Stimulated activated CD8-positive, alpha-beta memory T cell treated with anti-CD3 and anti-CD28 coated beads, Interleukin-12 subunit alpha, Interleukin-12 subunit beta, amount 100 ng/mL, for 24 hours (primary cell): Measurements from ENCODE around the gene IMP4.
"Not testable (repeated sequence)": the region's sequence is repeated elsewhere in the genome, so short reads cannot be mapped to it uniquely, and the experiment has no call there.

Experiments used
- DNase-seq: peaks from one replicate; pipeline ENCODE4 v3.0.0-alpha.2; 2020; ENCODE audit errors: extremely low read depth

Gene IMP4

DNA sequence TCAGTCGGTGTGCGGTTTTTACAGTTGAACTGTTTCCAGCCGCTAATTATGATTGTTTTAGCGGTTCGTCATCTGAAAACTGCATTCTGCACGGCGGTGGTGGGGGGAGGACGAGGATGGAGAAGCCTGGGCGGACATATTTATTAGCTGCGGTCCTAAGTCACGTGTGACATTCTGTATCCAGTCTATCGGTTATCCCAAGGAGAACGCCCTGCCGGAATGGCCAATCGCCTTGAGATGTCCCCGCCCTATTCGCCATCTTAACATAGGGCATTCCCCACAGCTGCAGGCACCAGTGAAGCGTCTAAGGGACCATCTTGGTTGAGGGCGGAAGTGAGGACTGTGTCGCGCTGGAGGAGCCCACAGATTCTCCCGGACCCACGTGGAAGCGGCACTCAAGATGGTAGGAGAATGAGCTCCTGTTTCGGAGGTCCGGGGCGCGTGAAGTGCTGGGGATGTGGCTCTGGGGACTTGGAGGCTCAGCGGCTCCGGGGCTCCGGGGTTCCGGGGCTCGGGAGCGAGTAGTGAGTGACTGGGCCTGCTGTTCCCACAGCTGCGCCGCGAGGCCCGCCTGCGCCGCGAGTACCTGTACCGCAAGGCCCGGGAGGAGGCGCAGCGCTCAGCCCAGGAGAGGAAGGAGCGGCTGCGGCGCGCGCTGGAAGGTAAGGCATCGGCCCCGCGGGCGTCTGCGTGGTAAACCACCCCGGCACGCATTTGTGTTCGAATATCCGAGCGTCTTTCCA is at the start of gene IMP4:
TSS of gene IMP4 (plus strand) at position 365 of the 743 bp plus-strand sequence. CDS start at position 401, 36 bp downstream.
- peak; percentile 84 for DNase-seq

GRCh38 chr2:130300258-130300969 is 42.3 kb upstream of the IMP4 start:
- DNase-seq: no peak

DNA sequence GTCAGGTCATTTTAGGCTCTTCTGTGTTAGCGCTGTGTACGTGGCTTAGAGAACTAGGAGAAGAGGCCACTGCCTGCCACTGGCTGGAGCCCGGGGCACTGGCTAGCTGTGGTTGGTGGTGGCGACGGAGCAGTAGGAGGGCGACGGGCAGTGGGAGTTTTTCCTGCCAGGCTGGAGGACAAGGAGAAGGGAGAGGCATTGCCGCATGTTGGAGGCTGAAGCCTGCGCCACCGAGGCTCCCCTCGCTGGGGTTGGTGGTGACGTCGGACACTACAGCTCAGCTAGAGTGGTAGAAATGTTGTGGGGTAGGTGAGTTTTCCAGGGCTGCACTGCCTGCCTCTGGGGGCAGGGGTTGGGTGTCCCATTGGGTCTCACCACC is 41.7 kb upstream of the IMP4 start:
- no peak for DNase-seq

DNA sequence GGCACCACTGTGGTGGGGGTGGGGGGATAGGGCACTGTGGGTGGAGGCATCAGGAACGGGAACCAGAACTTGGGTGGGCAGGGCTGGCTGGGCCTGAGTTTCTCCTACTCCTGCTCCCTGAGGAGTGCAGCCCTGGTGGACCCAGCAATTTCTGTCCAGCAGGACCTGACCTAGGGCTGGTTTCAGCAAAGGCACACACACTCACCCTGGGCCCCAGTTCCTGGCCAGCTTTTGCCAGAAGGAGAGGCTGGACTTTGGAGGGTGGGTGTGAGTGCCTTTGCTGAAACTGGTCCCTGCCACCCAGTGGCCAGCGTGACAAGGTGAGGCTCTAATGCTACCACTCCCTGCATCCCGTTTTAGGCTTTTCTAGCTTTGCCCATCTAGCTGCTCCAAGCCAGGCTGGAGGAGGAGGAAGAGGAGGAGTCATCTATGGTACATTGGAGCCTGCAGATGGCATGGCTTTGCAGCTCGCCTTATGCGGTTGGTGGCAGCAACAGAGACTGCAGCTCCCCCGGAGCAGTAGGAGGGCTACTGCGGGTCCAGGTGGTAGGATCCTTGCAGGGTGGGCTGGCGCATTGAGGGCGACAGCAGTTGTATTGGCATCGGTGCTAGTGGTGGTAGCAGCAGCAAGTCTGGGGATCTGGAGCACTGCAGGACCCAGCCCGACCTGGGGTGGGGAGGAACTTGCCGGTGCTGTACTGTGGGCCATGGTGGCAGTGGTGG is 40.4 kb upstream of the IMP4 start:
- DNase-seq: no peak

GRCh38 chr2:130303169-130303568 is 39.5 kb upstream of the IMP4 start:
- DNase-seq: no peak

DNA sequence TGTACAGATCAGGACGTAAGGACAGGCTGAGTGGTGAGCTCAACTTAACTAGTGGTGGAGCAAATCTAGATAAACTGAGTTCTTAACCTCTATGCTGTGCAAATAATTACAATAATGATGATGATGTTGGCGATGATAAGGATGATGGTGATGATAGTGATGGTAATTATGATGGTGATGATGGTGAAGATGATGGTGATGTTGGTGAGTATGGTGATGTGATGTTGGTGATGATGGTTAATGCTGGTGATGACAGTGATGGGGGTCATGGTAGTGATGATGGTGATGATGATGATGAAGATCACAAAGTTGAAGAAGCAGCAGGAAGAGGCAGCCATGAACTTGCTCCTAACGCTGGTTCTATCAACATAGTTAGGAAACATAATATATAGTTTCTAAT is 38.0 kb upstream of the IMP4 start:
- DNase-seq: no peak

- DNase-seq: no peak
Measured at GRCh38 chr2:130307850-130308249, 34.8 kb upstream of the IMP4 start.

DNA sequence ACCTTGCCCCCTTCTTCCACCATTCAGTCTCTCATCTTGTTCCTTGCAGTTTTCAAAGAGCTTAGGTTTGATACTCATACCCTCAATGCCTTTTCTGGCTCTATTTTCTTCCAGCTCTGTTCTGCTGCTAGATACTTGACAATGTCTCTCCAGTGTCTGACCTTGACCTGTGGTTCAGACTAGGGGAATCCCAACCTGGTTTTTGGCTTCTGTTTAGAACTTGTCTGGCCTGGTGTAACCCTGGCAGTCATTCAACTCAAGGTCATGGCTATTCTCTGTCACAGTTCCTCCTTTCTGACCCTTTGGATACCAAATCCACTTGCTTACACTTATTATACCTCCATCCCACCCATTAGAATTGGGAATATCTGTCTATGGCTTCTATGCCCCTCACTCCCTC is 31.8 kb upstream of the IMP4 start:
- DNase-seq: no peak

- DNase-seq: no peak
Measured at GRCh38 chr2:130313812-130314334, 28.8 kb upstream of the IMP4 start.

- no peak for DNase-seq
Measured at GRCh38 chr2:130314377-130314776, 28.3 kb upstream of the IMP4 start.

DNA sequence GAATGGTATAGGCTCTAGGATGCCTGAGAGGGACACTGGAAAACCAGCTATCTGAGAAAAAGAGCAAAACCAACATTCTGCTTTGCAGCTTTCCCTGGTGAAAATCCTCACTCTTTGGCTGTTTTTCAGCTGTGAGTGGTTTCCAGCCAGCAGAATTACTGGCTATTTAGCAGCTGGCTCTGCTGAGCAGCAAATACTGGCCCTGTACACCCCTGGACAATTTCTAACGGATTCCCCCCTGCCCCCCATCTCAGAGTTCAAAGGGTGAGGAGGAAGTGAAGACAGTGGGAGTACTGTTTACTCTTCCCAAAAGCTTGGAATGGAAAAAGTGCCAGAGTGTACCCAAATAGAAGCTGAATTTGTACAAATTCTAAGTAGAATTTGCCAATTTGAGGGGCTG is 26.1 kb upstream of the IMP4 start:
- DNase-seq: no peak

DNA sequence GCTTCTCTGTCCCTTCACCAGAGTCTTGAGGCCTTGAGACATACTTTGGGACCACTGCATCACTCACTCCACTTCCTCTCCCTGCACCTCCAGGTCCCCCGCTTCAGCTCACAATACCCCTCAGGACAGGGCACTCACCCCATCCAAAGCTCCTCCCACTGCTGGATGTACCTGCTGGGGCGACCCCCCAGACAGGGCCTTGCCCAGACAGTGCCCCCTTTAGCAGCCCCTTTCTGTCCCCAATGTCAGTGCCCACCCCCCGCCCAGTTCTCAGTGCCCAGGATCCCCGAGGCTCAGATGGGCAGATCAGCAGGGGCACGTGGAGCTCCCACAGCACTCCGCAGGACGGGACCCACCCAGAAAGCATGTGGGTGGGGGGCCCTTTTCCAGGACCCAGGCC is 23.8 kb upstream of the IMP4 start:
- no peak for DNase-seq

DNA sequence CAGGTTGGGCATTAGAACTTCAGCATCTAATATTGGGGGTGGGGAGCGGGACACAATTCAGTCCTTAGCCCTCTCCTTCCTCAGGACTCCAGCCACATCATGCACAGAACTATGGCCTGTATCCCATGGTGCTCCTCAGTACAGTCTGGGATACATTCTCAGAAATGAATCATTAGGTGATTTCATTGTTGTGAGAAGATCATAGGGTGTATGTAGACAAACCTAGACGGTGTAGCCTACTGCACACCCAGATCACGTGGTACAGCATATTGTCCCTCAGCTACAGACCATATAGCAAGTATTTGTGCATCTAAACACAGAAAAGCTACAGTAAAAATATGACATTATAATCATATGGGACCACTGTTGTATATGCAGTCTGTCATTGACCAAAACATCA is 23.2 kb upstream of the IMP4 start:
- no peak for DNase-seq

- DNase-seq: no peak
Measured at GRCh38 chr2:130327703-130328527, 14.8 kb upstream of the IMP4 start.

DNA sequence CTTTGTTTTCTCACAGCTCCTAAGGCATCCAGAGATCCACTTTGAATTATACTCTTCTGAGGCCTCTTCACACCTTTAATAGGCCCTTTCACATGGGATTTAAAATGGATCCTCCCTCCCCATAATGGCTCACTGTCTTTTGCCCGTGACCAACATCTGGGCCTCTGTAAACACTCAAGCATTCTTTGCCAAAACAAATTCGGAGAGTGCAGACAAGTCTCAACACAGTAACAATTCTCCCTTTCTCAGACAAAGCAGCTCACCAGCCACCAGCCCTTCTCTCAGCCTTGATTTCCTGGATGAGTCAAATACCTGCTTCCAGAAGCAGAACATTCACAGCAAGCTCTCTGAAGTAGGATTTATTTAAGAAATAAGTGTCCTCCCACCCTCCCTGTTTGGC is 14.0 kb upstream of the IMP4 start:
- no peak for DNase-seq

DNA sequence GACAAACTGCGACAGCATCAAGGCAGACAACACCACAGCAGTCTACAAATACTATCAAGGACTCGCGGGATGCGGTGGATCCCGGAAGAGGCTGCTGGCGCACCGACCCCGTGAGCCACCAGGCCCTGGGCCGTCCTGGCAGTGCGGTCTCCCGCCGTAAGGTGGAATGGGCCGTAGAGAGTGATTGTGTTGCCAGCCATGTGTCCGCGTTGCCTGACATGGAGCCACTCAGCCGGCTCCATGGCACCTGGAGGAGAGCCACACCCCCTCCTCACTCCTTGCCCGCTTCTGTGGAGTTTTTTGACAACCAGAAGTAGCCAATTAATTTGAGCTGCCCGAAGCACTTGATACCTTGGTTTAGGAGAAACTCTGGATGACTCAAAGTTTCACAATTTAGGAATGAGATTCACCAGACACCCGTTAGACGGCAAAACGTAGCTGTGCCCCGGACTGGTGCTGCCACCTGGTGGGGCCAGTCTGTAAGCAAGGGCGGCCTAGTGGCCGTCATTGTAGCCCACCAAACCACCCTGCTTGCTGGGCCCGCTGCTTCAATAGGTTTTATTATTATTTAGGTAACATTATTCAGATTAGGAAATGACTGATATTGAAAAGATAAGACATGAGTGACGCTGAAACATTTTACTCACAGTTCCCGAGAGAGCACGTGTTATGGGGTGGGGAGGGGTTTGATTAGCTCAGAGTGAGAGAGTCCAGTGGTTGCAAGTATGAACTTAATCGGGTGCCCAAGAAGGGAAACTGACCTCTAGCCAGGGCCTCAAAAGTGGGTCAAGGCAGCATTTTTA is 10.2 kb upstream of the IMP4 start:
- DNase-seq: peak; percentile 42

- DNase-seq: not testable (repeated sequence)
Measured at GRCh38 chr2:130333253-130333652, 9.4 kb upstream of the IMP4 start.

GRCh38 chr2:130334026-130334425 is 8.7 kb upstream of the IMP4 start:
- DNase-seq: no peak

DNA sequence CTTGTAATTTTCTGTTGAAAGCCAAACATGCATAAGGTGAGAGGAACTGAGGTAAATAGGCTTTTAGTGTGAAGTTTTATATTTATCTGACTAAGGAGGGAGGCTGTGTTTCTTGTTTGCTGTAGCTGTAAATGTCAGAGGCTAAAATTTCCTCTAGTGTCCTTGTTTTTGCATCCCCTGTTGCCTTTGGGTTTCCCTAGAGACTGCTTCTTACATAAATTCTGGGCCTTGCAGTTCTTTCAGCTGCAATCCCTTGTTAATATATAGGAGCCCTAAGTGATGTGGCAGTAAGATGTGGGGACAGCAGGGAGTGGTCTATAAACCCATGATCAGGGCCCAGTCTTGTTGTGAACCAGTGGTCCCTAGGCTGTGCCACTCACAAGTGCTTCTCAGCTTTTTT is 7.5 kb upstream of the IMP4 start:
- no peak for DNase-seq

GRCh38 chr2:130336150-130336876 is 6.4 kb upstream of the IMP4 start:
- no peak for DNase-seq
